Stimulated activated CD8-positive, alpha-beta memory T cell treated with anti-CD3 and anti-CD28 coated beads, Interleukin-7, amount 100 ng/mL, for 4 hours (primary cell): ENCODE results near the gene RAPGEF2.
A peak's percentile ranks its signal among the peaks of the same experiment; 100 is the strongest.
"Not testable (repeated sequence)": the region's sequence is repeated elsewhere in the genome, so short reads cannot be mapped to it uniquely, and the experiment has no call there.

Experiments used
- DNase-seq, 2 donors: peaks; one replicate each; pipeline ENCODE4 v3.0.0-alpha.2; 2020; ENCODE audit warnings: low read depth in 2 of 2

The RAPGEF2 gene

GRCh38 chr4:159097785-159098184, 5.1 kb upstream of the RAPGEF2 start:
- no peak for DNase-seq

- no peak for DNase-seq
These were observed 4.3 kb upstream of the RAPGEF2 start for GRCh38 chr4:159098482-159099127.

GRCh38 chr4:159101988-159102621, 774 bp upstream of the RAPGEF2 start:
- no peak for DNase-seq

GRCh38 chr4:159103384-159103990, 608 bp downstream of the RAPGEF2 start:
- DNase-seq: peak in 1 of 2 donors; percentile 28

GRCh38 chr4:159104694-159105414, 2.0 kb downstream of the RAPGEF2 start:
- DNase-seq: no peak

- DNase-seq: no peak
These were observed 2.9 kb downstream of the RAPGEF2 start for GRCh38 chr4:159105761-159106243.

- no peak for DNase-seq
These were observed 3.8 kb downstream of the RAPGEF2 start for GRCh38 chr4:159106636-159107035.

- no peak for DNase-seq
These were observed 4.5 kb downstream of the RAPGEF2 start for GRCh38 chr4:159107203-159107925.

GRCh38 chr4:159108124-159108523, 5.2 kb downstream of the RAPGEF2 start:
- no peak for DNase-seq

- no peak for DNase-seq
These were observed 8.1 kb downstream of the RAPGEF2 start for GRCh38 chr4:159110961-159111360.

- DNase-seq: no peak
These were observed 8.5 kb downstream of the RAPGEF2 start for GRCh38 chr4:159111416-159111815.

GRCh38 chr4:159113366-159113765, 10.5 kb downstream of the RAPGEF2 start:
- DNase-seq: not testable (repeated sequence)

GRCh38 chr4:159116098-159116497, 13.2 kb downstream of the RAPGEF2 start:
- not testable (repeated sequence) for DNase-seq

GRCh38 chr4:159116693-159117092, 13.8 kb downstream of the RAPGEF2 start:
- not testable (repeated sequence) for DNase-seq

- no peak for DNase-seq
These were observed 14.7 kb downstream of the RAPGEF2 start for GRCh38 chr4:159117564-159117963.

GRCh38 chr4:159117968-159118367, 15.1 kb downstream of the RAPGEF2 start:
- DNase-seq: no peak

- no peak for DNase-seq
These were observed 18.5 kb downstream of the RAPGEF2 start for GRCh38 chr4:159121371-159121770.

GRCh38 chr4:159126716-159127115, 23.8 kb downstream of the RAPGEF2 start:
- no peak for DNase-seq

- DNase-seq: no peak
These were observed 25.1 kb downstream of the RAPGEF2 start for GRCh38 chr4:159127745-159128518.

- no peak for DNase-seq
These were observed 27.1 kb downstream of the RAPGEF2 start for GRCh38 chr4:159129814-159130550.
